Stimulated activated CD8-positive, alpha-beta memory T cell treated with anti-CD3 and anti-CD28 coated beads, Interleukin-12 subunit alpha, Interleukin-12 subunit beta, amount 100 ng/mL, for 1 hour (primary cell): ENCODE results near the gene DHX8.
"Not testable (repeated sequence)": the region's sequence is repeated elsewhere in the genome, so short reads cannot be mapped to it uniquely, and the experiment has no call there.

Source experiments
- DNase-seq: peaks from one replicate; pipeline ENCODE4 v3.0.0-alpha.2; 2020; ENCODE audit warnings: low read depth

DHX8 gene

GRCh38 chr17:43483674-43484551, at the start of gene DHX8:
Gene DHX8 (plus strand): TSS chr17:43483975. CDS start chr17:43484038, 63 bp downstream.
- peak; percentile 97 for DNase-seq

- DNase-seq: no peak
Observed at GRCh38 chr17:43434902-43435319, 48.9 kb upstream of the DHX8 start.

GRCh38 chr17:43437756-43438155, 46.0 kb upstream of the DHX8 start:
- no peak for DNase-seq

- no peak for DNase-seq
Observed at GRCh38 chr17:43438626-43439025, 45.1 kb upstream of the DHX8 start.

- DNase-seq: no peak
Observed at GRCh38 chr17:43439041-43439440, 44.7 kb upstream of the DHX8 start.

- no peak for DNase-seq
Observed at GRCh38 chr17:43442711-43443110, 41.1 kb upstream of the DHX8 start.

- DNase-seq: no peak
Observed at GRCh38 chr17:43443381-43443780, 40.4 kb upstream of the DHX8 start.

GRCh38 chr17:43444223-43445008, 39.4 kb upstream of the DHX8 start:
- no peak for DNase-seq

GRCh38 chr17:43445009-43445589, 38.7 kb upstream of the DHX8 start:
- no peak for DNase-seq

GRCh38 chr17:43446773-43447172, 37.0 kb upstream of the DHX8 start:
- DNase-seq: no peak

- no peak for DNase-seq
Observed at GRCh38 chr17:43448720-43449469, 34.9 kb upstream of the DHX8 start.

GRCh38 chr17:43449470-43450248, 34.1 kb upstream of the DHX8 start:
- DNase-seq: no peak

- DNase-seq: not testable (repeated sequence)
Observed at GRCh38 chr17:43450791-43451190, 33.0 kb upstream of the DHX8 start.

- not testable (repeated sequence) for DNase-seq
Observed at GRCh38 chr17:43451741-43452140, 32.0 kb upstream of the DHX8 start.

GRCh38 chr17:43453331-43453812, 30.4 kb upstream of the DHX8 start:
- no peak for DNase-seq

GRCh38 chr17:43454868-43455267, 28.9 kb upstream of the DHX8 start:
- no peak for DNase-seq

- DNase-seq: no peak
Observed at GRCh38 chr17:43456029-43456428, 27.7 kb upstream of the DHX8 start.

- DNase-seq: no peak
Observed at GRCh38 chr17:43456661-43457361, 27.0 kb upstream of the DHX8 start.

- DNase-seq: no peak
Observed at GRCh38 chr17:43457362-43457692, 26.4 kb upstream of the DHX8 start.

GRCh38 chr17:43459878-43460277, 23.9 kb upstream of the DHX8 start:
- DNase-seq: not testable (repeated sequence)
